Esophagus squamous epithelium (tissue), 4 donors: ENCODE measurements around the gene KNDC1.

Source experiments
- CTCF ChIP-seq, 6 experiments: fragments of 450-650 bp in 4 of 6; fragments of 200-600 bp in 2 of 6; sonication (generic) in 2 of 6; IDR thresholded peaks; one replicate each; pipeline ENCODE4 v1.5.1; 2016 to 2019; ENCODE audit warnings: antibody characterized with exemption in 6 of 6, mild to moderate bottlenecking in 4 of 6, moderate library complexity in 4 of 6
- POLR2A ChIP-seq, 4 donors: fragments of 450-650 bp; IDR thresholded peaks; one replicate each; pipeline ENCODE4 v1.6.1; 2017; ENCODE audit warnings: antibody characterized with exemption in 4 of 4, mild to moderate bottlenecking in 4 of 4, moderate library complexity in 3 of 4

- TF ChIP-seq CTCF (IDR thresholded peaks at IDR 0.05) (no peak), POLR2A (IDR thresholded peaks at IDR 0.05) (no peak)
These were observed 110.2 kb downstream of the KNDC1 start for GRCh38 chr10:133270204-133270603.
